Gastroesophageal sphincter (tissue), 3 donors: ENCODE measurements around the gene RHEBL1.

ENCODE experiments used
- CTCF ChIP-seq, 4 experiments: fragments of 200-600 bp in 2 of 4; fragments of 450-650 bp in 2 of 4; sonication (generic) in 1 of 4; IDR thresholded peaks; one replicate each; pipeline ENCODE4 v1.5.1; 2017 to 2019; ENCODE audit warnings: antibody characterized with exemption in 4 of 4, mild to moderate bottlenecking in 2 of 4, moderate library complexity in 2 of 4
- POLR2A ChIP-seq, 2 donors: fragments of 450-650 bp; IDR thresholded peaks; one replicate each; pipeline ENCODE4 v1.6.1; 2017; ENCODE audit warnings: antibody characterized with exemption in 2 of 2, mild to moderate bottlenecking in 2 of 2, moderate library complexity in 1 of 2
- POLR2AphosphoS5 ChIP-seq: sonication (generic); formaldehyde crosslinking; IDR thresholded peaks from one replicate; pipeline ENCODE4 v1.6.1; 2017; ENCODE audit warnings: antibody characterized with exemption

GRCh38 chr12:49032276-49032675 lies 37.5 kb downstream of the RHEBL1 start:
- TF ChIP-seq POLR2A (IDR thresholded peaks at IDR 0.05) (no peak), CTCF (IDR thresholded peaks at IDR 0.05) (no peak), POLR2AphosphoS5 (no peak)
